ENCODE results near the gene HSPA1B.

DNA sequence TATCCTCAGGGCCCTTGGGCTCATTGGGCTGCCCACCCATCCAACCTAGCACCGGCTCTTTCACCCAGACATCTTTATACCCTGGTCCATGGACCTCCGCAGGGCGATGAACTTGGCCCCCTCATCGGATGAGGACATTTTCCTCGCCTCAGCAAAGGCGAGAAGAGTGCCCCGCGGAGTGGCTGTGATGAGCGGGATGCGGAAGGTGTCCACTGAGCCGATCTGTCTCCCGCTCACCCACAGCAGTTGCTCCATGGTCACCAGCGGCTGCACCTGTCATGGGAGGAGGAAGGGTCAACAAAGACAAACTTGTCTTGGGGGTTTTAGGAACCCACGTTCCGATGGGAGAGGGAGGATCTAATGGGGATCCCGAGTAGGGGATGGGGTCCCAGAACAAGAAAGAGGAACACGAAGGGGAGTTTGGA is 34.4 kb downstream of the HSPA1B start:
- TF ChIP-seq, protein P1, sequence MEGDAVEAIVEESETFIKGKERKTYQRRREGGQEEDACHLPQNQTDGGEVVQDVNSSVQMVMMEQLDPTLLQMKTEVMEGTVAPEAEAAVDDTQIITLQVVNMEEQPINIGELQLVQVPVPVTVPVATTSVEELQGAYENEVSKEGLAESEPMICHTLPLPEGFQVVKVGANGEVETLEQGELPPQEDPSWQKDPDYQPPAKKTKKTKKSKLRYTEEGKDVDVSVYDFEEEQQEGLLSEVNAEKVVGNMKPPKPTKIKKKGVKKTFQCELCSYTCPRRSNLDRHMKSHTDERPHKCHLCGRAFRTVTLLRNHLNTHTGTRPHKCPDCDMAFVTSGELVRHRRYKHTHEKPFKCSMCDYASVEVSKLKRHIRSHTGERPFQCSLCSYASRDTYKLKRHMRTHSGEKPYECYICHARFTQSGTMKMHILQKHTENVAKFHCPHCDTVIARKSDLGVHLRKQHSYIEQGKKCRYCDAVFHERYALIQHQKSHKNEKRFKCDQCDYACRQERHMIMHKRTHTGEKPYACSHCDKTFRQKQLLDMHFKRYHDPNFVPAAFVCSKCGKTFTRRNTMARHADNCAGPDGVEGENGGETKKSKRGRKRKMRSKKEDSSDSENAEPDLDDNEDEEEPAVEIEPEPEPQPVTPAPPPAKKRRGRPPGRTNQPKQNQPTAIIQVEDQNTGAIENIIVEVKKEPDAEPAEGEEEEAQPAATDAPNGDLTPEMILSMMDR (conservative IDR thresholded peaks at IDR 0.05; ENCODE audit: low read depth, low read length): no peak
- no peak for TF ChIP-seq EZH2 (IDR thresholded peaks at IDR 0.05; ENCODE audit: borderline replicate concordance, low read depth, low read length, poor library complexity, severe bottlenecking)

Data from A673 (cell line).